Measurements from ENCODE around the gene STC2.

Gene STC2

DNA sequence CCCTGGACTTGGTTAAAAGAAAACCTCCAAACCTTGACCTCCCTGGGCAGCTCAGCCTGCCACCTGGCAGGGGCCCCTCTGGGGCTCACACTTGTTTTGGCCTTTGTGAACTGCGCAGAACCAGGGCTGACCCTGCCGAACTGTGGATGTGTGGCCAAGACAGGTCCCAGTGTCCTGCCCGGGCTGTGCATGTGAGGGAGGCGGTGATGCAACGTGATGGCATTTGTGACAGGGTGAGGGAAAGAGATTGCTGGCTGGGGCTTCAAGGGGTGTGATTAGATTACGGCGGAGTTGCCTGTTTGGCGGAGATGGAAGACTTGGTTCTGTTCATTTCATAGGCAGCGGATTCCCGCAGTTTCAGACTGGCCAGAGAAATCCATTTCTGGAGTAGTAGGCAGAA, 62.8 kb downstream of the STC2 start:
- DNase-seq (ENCODE audit: low spot score) = no peak
